Psoas muscle (tissue), 8 donors: ENCODE results near the gene PDGFRA. TPM values are rescaled to one million over a fixed set of nuclear protein-coding genes. Genes with fewer than 3 reads are reported as not detected.

Experiments
- ATAC-seq, 4 donors: fragments of 200-7000 bp; cut with Tn5 transposase; one replicate each; pipeline ENCODE4 v1.9.1; 2020; ENCODE audit warnings: moderate library complexity in 3 of 4, mild to moderate bottlenecking in 2 of 4
- DNase-seq, 2 donors: peaks; one replicate each; pipeline ENCODE4 v3.0.0-alpha.2; 2020
- H3K27ac ChIP-seq: fragments of 200-600 bp; one replicate; pipeline ENCODE4 v1.8.0; 2022
- H3K27me3 ChIP-seq, 3 donors: fragments of 200-600 bp in 1 of 3; one replicate each; pipeline versions ENCODE4 v1.6.1 to v1.8.0; 2013 to 2022; ENCODE audit warnings: low read length in 2 of 3, mild to moderate bottlenecking in 2 of 3, moderate library complexity in 1 of 3; ENCODE audit not compliant: insufficient read depth in 3 of 3
- H3K36me3 ChIP-seq, 2 donors: fragments of 200-600 bp in 1 of 2; one replicate each; pipeline versions ENCODE4 v1.6.1 to v1.8.0; 2013 to 2022; ENCODE audit warnings: low read depth in 1 of 2, mild to moderate bottlenecking in 1 of 2, moderate library complexity in 1 of 2; ENCODE audit not compliant: insufficient read depth in 1 of 2
- H3K4me1 ChIP-seq: fragments of 200-600 bp; one replicate; pipeline ENCODE4 v1.8.0; 2022
- H3K4me3 ChIP-seq: fragments of 200-600 bp; one replicate; pipeline ENCODE4 v1.8.0; 2022; ENCODE audit warnings: mild to moderate bottlenecking
- H3K9me3 ChIP-seq: fragments of 200-600 bp; one replicate; pipeline ENCODE4 v1.8.0; 2022
- WGBS, 3 donors: extraction: QIAGEN DNeasy Blood & Tissue Kit; methylation state at CpG; one replicate each; pipeline versions ENCODE4 v1.1.6 to v1.1.7; 2013; 5-methylcytosine and 5-hydroxymethylcytosine counted together
- intact Hi-C, 2 donors: fragments of 100-400 bp; cut with DNase I; formaldehyde crosslinking; loops; one replicate each; pipeline versions ENCODE4 v1.11.0 to v1.14.2; 2022
- polyA plus RNA-seq, 3 donors: library from polyadenylated mRNA; stranded (reverse); fragments of 200-250 nt; gene quantifications; one replicate each; pipeline ENCODE4 v1.2.3, GENCODE V29; 2013
- total RNA-seq, 4 donors: library from RNA; stranded (reverse); fragmentation: NEBNext Ultra II Directional in 2 of 4; extraction: Animal tissue kit (Norgen Biotek cat#: 25700) in 2 of 4; gene quantifications; one replicate each; pipeline versions ENCODE4 v1.2.1 to v1.2.4, GENCODE V29; 2021 to 2023
- TF ChIP-seq, protein P1 (sequence below): fragments of 200-600 bp; IDR thresholded peaks from one replicate; pipeline ENCODE4 v1.8.0; 2022; ENCODE audit warnings: antibody characterized with exemption
- donor health status: healthy with polysubstance abuse.
- donor health status: DM: no; HTN: no; CAD: no; lungs with moderate emphysema.
- donor health status: Bipolar disorder and iron deficiency.
- donor health status: healthy.
- donor health status: DM: yes; HTN: yes; CAD: no.
- donor health status: DM: no; HTN: no; CAD: no.
- donor health status: DM: no; HTN: no; CAD: no.
- donor health status: DM: yes; HTN: yes; CAD: no.

Gene PDGFRA
- total and polyA plus RNA-seq, 7 donors = 3.1 to 32.6 (median 12.9) TPM

DNA sequence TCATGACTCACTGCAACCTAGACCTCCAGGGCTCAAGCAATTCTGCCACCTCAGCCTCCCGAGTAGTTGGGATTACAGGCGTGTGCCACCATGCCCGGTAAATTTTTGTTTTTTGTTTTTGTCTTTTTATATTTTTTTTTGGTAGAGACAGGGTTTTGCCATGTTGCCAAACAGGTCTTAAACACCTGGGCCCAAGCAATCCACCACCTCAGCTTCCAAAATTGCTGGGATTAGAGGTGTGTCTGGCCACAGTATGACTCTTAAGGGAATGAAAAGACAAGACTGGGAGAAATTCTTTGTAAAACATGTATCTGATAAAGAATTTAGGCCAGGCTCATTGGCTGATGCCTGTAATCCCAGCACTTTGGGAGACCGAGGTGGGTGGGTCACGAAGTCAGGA lies 29.2 kb upstream of the PDGFRA start:
- DNase-seq (no peak), ATAC-seq (no peak)
- Histone ChIP-seq H3K9me3 (no peaks in the 10 kb centered on the region), H3K4me1 (no peaks in the 10 kb centered on the region), H3K27ac (no peak overlapping the region), H3K27me3 (no peaks in the 10 kb centered on the region), H3K36me3 (no peaks in the 10 kb centered on the region), H3K4me3 (no peak overlapping the region)
- WGBS, 3 donors = 96 to 99% (median 96%) methylated on average over 5 of the region's 5 CpGs
- intact Hi-C loops = no loop called here
- TF ChIP-seq, protein P1, sequence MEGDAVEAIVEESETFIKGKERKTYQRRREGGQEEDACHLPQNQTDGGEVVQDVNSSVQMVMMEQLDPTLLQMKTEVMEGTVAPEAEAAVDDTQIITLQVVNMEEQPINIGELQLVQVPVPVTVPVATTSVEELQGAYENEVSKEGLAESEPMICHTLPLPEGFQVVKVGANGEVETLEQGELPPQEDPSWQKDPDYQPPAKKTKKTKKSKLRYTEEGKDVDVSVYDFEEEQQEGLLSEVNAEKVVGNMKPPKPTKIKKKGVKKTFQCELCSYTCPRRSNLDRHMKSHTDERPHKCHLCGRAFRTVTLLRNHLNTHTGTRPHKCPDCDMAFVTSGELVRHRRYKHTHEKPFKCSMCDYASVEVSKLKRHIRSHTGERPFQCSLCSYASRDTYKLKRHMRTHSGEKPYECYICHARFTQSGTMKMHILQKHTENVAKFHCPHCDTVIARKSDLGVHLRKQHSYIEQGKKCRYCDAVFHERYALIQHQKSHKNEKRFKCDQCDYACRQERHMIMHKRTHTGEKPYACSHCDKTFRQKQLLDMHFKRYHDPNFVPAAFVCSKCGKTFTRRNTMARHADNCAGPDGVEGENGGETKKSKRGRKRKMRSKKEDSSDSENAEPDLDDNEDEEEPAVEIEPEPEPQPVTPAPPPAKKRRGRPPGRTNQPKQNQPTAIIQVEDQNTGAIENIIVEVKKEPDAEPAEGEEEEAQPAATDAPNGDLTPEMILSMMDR = no peak

DNA sequence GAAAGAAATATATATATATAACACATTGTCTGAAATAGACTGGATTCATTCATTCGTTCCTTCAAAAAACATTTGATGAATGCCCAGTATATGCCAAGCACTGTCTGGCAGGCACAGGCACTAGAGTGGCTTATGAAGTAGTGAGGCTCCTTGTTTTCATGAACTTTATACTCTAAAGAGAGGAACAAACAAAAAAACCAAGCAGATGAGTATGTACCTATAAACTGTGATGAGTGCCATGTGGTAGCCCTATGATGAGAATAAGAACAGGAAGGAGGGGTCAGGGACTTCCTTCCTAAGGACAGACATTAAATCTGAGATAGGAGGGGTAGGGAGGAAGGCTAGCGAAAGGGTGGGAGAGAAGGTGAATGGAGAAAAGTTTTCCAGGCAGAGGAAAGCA lies 19.5 kb upstream of the PDGFRA start:
- Histone ChIP-seq H3K4me3 (no peak overlapping the region), H3K36me3 (no peaks in the 10 kb centered on the region), H3K9me3 (no peaks in the 10 kb centered on the region), H3K27me3 (no peaks in the 10 kb centered on the region), H3K4me1 (no peaks in the 10 kb centered on the region), H3K27ac (no peak overlapping the region)
- TF ChIP-seq, protein P1 = no peak
- WGBS, 3 donors = 77 to 84% (median 84%) methylated on average over 2 of the region's 2 CpGs
- ATAC-seq = no peak
- DNase-seq = no peak
- intact Hi-C loops = no loop called here

DNA sequence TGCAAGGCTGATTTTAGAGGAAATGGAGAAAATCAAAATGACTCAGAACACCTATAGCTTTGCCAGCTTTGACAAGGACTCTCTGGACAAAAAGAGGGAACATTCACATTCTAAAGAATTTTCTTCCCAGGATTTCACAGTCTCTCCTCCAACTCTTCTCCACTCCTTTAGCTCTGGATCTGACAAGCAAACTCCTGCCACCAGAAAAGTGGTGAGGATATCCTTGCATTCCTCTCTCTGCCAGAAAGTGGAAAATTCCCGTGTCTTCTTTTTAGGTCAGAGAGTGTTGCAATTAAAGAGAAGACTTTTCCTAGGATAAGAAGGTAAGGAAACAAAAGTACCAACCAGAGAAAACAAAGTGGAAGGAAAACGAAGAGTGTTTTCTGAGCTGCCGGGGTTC lies 16.1 kb upstream of the PDGFRA start:
- no peak for DNase-seq
- intact Hi-C loops = no loop called here
- TF ChIP-seq, protein P1 = no peak
- WGBS, 3 donors = 52 to 68% (median 52%) methylated on average over 3 of the region's 3 CpGs
- Histone ChIP-seq H3K9me3 (no peaks in the 10 kb centered on the region), H3K27ac (peak overlapping the region; percentile 50), H3K27me3 (no peaks in the 10 kb centered on the region), H3K4me3 (no peak overlapping the region), H3K4me1 (no peaks in the 10 kb centered on the region), H3K36me3 (no peaks in the 10 kb centered on the region)
- no peak for ATAC-seq

DNA sequence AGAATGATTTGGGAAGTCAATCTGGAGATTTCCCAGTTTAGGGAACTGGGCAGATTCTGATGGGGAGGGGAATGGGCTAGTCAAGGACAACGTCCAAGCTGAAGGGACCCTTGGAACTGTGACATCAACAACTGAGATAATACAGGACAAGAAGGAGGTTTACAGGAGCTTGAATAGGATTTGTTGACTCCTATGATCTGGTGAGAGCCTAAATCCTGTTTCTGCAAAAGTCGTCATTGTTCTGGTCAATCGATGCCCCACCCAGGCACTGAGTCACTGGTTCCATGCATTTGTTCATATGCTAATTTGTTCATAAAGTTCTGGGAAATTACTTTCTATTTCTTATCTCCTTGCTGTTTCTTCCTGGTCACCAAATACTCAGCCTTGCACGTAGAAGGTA lies 15.3 kb upstream of the PDGFRA start:
- no peak for ATAC-seq
- Histone ChIP-seq H3K4me3 (no peak overlapping the region), H3K36me3 (no peaks in the 10 kb centered on the region), H3K9me3 (no peaks in the 10 kb centered on the region), H3K27me3 (peaks cover 0 to 7% (median 0%) of the 10 kb centered on the region in 3 donors), H3K27ac (peak overlapping the region; percentile 50), H3K4me1 (no peaks in the 10 kb centered on the region)
- intact Hi-C loops = no loop called here
- no peak for DNase-seq
- WGBS, 3 donors = 46 to 57% (median 57%) methylated on average over 4 of the region's 4 CpGs
- TF ChIP-seq, protein P1 = no peak

DNA sequence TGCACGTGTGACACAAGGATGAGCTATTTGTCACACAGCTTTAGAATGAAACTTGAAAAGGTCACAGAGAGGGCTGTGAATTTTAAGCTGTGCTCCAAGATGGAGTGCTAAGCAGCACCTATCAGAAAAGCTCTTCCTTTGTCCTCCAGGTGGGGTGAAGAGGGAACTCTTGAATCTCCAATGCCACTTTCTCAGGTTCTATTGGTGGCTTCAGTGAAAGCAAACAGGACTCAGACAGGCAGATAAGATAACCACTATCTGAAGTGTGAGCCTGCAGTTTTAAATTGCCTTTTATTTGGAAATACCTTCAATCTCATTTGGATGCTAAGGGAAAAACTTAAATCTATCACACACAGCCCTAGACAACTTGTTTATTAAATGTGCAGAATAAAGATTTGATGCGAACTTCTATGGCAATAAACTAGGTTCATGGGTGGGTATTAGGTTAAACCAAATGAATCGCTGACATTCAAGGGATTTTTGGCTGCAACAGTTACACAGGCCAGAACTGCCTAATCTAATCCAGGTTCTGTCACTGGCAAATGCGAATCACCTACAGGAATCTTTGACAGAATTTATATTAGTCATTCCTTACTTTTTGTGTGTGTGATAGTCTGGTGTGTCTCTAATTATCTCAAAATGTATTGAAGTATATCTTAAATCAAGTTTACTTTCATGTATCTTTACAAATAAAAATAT lies 13.6 kb upstream of the PDGFRA start:
- Histone ChIP-seq H3K4me1 (no peaks in the 10 kb centered on the region), H3K9me3 (no peaks in the 10 kb centered on the region), H3K27me3 (peaks cover 0 to 9% (median 0%) of the 10 kb centered on the region in 3 donors), H3K27ac (no peak overlapping the region), H3K36me3 (no peaks in the 10 kb centered on the region), H3K4me3 (no peak overlapping the region)
- no peak for ATAC-seq
- no peak for DNase-seq
- TF ChIP-seq, protein P1 = no peak
- 64 to 76% (median 70%) methylated on average over 4 of the region's 4 CpGs for WGBS, 3 donors
- intact Hi-C loops = loop anchor here (5.0 kb wide), 3 partner anchors 283 to 1018 kb away; no protein-coding TSS in a partner anchor
